Neural cell (in vitro differentiated cells): ENCODE results near the gene PTGER4. TPM values are rescaled to one million over a fixed set of nuclear protein-coding genes. Genes with fewer than 3 reads are reported as not detected.

Experiments used
- H2AFZ ChIP-seq: fragments of 200-600, 300-800 bp; sonication (generic), shearing (Covaris generic); 2 replicates; pipeline ENCODE4 v1.6.0; 2014; ENCODE audit warnings: low read depth, mild to moderate bottlenecking, antibody characterized with exemption, low read length, moderate library complexity
- H3F3A ChIP-seq: fragments of 200-600 bp; shearing (Covaris generic); 2 replicates; pipeline ENCODE4 v1.6.1; 2016; ENCODE audit warnings: mild to moderate bottlenecking, moderate library complexity, mixed read lengths, antibody characterized with exemption, low read length; ENCODE audit not compliant: insufficient read depth, poor library complexity, severe bottlenecking
- H3K27ac ChIP-seq: fragments of 200-600, 300-800 bp; sonication (generic), shearing (Covaris generic); 2 replicates; pipeline ENCODE4 v1.5.1; 2014; ENCODE audit warnings: mild to moderate bottlenecking, low read length, moderate library complexity
- H3K27me3 ChIP-seq: fragments of 300-800, 200-600 bp; sonication (generic), shearing (Covaris generic); 2 replicates; pipeline ENCODE4 v1.6.0; 2014; ENCODE audit warnings: mild to moderate bottlenecking, low read depth, low read length, moderate library complexity; ENCODE audit not compliant: insufficient read depth
- H3K36me3 ChIP-seq: fragments of 300-800, 200-600 bp; sonication (generic), shearing (Covaris generic); 2 replicates; pipeline ENCODE4 v1.5.1; 2014; ENCODE audit warnings: mild to moderate bottlenecking, antibody characterized with exemption, low read length, moderate library complexity; ENCODE audit not compliant: insufficient read depth
- H3K4me2 ChIP-seq: fragments of 300-800, 200-600 bp; sonication (generic), shearing (Covaris generic); 2 replicates; pipeline ENCODE4 v1.6.0; 2014; ENCODE audit warnings: mild to moderate bottlenecking, low read length
- H3K4me3 ChIP-seq: fragments of 300-800, 200-600 bp; sonication (generic), shearing (Covaris generic); 2 replicates; pipeline ENCODE4 v1.5.1; 2014; ENCODE audit warnings: mild to moderate bottlenecking, low read length, moderate library complexity
- H3K79me2 ChIP-seq: fragments of 200-600 bp; shearing (Covaris generic); replicated peaks from 2 replicates; pipeline ENCODE4 v1.6.0; 2014; ENCODE audit warnings: mild to moderate bottlenecking, low read length, moderate library complexity; ENCODE audit not compliant: insufficient read depth
- H3K9ac ChIP-seq: fragments of 300-800, 200-600 bp; sonication (generic), shearing (Covaris generic); 2 replicates; pipeline ENCODE4 v1.6.1; 2016; ENCODE audit warnings: mild to moderate bottlenecking, low read length, mixed read lengths
- H3K9me2 ChIP-seq: fragments of 200-600 bp; shearing (Covaris generic); 2 replicates; pipeline ENCODE4 v1.6.1; 2016; ENCODE audit warnings: mild to moderate bottlenecking, low read length, mixed read lengths; ENCODE audit not compliant: insufficient read depth
- H3K9me3 ChIP-seq: fragments of 200-600, 300-800 bp; sonication (generic), shearing (Covaris generic); 2 replicates; pipeline ENCODE4 v1.6.1; 2016; ENCODE audit warnings: mild to moderate bottlenecking, mixed run types, low read length, moderate library complexity, mixed read lengths
- H4K20me1 ChIP-seq: fragments of 200-600 bp; shearing (Covaris generic); 2 replicates; pipeline ENCODE4 v1.6.1; 2016; ENCODE audit warnings: mild to moderate bottlenecking, mixed run types; ENCODE audit not compliant: insufficient read depth
- EP300 ChIP-seq: fragments of 450-650 bp; conservative IDR thresholded peaks from 2 replicates; pipeline ENCODE4 v1.6.1; 2014; ENCODE audit warnings: antibody characterized with exemption, mild to moderate bottlenecking, moderate library complexity; ENCODE audit not compliant: poor library complexity, severe bottlenecking
- EZH2 ChIP-seq: fragments of 200-600, 300-800 bp; shearing (Covaris generic), sonication (generic); IDR thresholded peaks from 2 replicates; pipeline ENCODE4 v1.6.1; 2014; ENCODE audit warnings: antibody characterized with exemption, low read length, borderline replicate concordance, mild to moderate bottlenecking; ENCODE audit not compliant: insufficient read depth, poor library complexity, severe bottlenecking
- MXI1 ChIP-seq: fragments of 450-650 bp; conservative IDR thresholded peaks from 2 replicates; pipeline ENCODE4 v1.6.1; 2014; ENCODE audit warnings: antibody characterized with exemption, mild to moderate bottlenecking; ENCODE audit not compliant: poor library complexity, severe bottlenecking
- POLR2AphosphoS5 ChIP-seq: IDR thresholded peaks from 2 replicates; pipeline ENCODE4 v1.6.1; 2012
- RAD21 ChIP-seq: fragments of 450-650 bp; conservative IDR thresholded peaks from 2 replicates; pipeline ENCODE4 v1.6.1; 2014; ENCODE audit warnings: antibody characterized with exemption, mild to moderate bottlenecking, moderate library complexity
- SMC3 ChIP-seq: fragments of 450-650 bp; conservative IDR thresholded peaks from 2 replicates; pipeline ENCODE4 v1.6.1; 2014; ENCODE audit warnings: antibody characterized with exemption, mild to moderate bottlenecking, moderate library complexity; ENCODE audit not compliant: poor library complexity
- TAF1 ChIP-seq: IDR thresholded peaks from 2 replicates; pipeline ENCODE4 v1.6.1; 2012; ENCODE audit warnings: low read depth
- polyA plus RNA-seq: library from polyadenylated mRNA; depleted of rRNA; stranded (reverse); fragments of >200 nt; gene quantifications from 2 replicates; pipeline ENCODE4 v1.2.3, GENCODE V29; 2014
- TF ChIP-seq, protein P1 (sequence below): IDR thresholded peaks from 2 replicates; pipeline ENCODE4 v1.6.1; 2012; ENCODE audit warnings: borderline replicate concordance
- TF ChIP-seq, protein P2 (sequence below): fragments of 450-650 bp; IDR thresholded peaks from 2 replicates; pipeline ENCODE4 v1.5.1; 2014; ENCODE audit warnings: antibody characterized with exemption, mild to moderate bottlenecking, moderate library complexity; ENCODE audit not compliant: poor library complexity, severe bottlenecking

Gene PTGER4
- polyA plus RNA-seq, 1 donor from 2014 or later, result 6.2 TPM

DNA sequence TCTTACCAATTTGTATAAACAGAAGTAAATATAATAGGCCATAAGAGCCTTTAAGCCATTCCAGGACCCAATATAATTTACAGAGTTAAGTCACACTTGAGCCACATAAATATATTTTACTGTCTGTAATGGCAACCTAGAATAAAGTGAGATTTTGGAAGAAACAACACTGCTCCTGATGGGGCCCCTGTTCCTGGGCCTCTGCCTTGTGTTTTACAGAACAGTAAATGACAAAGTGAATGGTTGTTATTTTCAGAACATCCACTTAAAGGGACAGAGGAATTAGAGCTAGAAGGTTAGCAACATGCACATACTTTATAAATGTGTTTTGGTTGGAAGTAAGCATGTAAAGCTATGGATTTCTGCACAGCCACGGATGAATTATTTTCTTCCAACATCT, 3.6 kb downstream of the PTGER4 start:
- Histone ChIP-seq H3K4me2 (no peak overlapping the region), H3K9me2 (no peaks in the 10 kb centered on the region), H4K20me1 (no peaks in the 10 kb centered on the region), H3F3A (no peaks in the 10 kb centered on the region), H3K9ac (no peak overlapping the region), H3K27ac (no peak overlapping the region), H2AFZ (no peak overlapping the region), H3K9me3 (peaks cover 5% of the 10 kb centered on the region), H3K4me3 (peak overlapping the region; percentile 74), H3K36me3 (no peaks in the 10 kb centered on the region), H3K79me2 (no peaks in the 10 kb centered on the region), H3K27me3 (peaks cover 53% of the 10 kb centered on the region)
- TF ChIP-seq EP300 (no peak), MXI1 (no peak)

DNA sequence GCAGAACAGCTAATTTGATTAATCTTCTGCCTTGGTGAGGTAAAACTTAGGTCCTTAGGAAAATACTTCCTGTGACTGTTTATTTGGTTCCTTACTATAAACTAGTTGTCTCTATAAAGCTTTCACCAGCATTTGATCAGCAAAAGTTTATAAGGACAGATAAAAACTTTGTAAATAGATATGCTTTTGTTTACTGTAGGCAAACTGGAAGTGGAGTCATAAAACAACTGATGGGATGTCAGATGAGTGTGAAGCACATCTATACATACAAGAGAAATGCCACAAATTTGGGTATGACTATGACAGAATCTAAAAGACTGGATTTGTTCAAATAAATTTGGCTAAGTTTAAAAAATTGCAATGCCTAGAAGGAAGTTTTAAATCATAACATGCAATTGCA, 5.5 kb downstream of the PTGER4 start:
- no peaks in the 10 kb centered on the region for H3F3A ChIP-seq
- no peaks in the 10 kb centered on the region for H3K9me2 ChIP-seq
- no peak overlapping the region for H3K4me2 ChIP-seq
- H3K36me3 ChIP-seq, result no peaks in the 10 kb centered on the region
- no peaks in the 10 kb centered on the region for H4K20me1 ChIP-seq
- H3K9ac ChIP-seq, result no peak overlapping the region
- H3K27me3 ChIP-seq, result peaks cover 36% of the 10 kb centered on the region
- H2AFZ ChIP-seq, result no peak overlapping the region
- no peaks in the 10 kb centered on the region for H3K79me2 ChIP-seq
- no peak overlapping the region for H3K27ac ChIP-seq
- no peak overlapping the region for H3K4me3 ChIP-seq
- H3K9me3 ChIP-seq, result peaks cover 5% of the 10 kb centered on the region
- TF ChIP-seq, protein P1, sequence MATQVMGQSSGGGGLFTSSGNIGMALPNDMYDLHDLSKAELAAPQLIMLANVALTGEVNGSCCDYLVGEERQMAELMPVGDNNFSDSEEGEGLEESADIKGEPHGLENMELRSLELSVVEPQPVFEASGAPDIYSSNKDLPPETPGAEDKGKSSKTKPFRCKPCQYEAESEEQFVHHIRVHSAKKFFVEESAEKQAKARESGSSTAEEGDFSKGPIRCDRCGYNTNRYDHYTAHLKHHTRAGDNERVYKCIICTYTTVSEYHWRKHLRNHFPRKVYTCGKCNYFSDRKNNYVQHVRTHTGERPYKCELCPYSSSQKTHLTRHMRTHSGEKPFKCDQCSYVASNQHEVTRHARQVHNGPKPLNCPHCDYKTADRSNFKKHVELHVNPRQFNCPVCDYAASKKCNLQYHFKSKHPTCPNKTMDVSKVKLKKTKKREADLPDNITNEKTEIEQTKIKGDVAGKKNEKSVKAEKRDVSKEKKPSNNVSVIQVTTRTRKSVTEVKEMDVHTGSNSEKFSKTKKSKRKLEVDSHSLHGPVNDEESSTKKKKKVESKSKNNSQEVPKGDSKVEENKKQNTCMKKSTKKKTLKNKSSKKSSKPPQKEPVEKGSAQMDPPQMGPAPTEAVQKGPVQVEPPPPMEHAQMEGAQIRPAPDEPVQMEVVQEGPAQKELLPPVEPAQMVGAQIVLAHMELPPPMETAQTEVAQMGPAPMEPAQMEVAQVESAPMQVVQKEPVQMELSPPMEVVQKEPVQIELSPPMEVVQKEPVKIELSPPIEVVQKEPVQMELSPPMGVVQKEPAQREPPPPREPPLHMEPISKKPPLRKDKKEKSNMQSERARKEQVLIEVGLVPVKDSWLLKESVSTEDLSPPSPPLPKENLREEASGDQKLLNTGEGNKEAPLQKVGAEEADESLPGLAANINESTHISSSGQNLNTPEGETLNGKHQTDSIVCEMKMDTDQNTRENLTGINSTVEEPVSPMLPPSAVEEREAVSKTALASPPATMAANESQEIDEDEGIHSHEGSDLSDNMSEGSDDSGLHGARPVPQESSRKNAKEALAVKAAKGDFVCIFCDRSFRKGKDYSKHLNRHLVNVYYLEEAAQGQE, result no peak
- TF ChIP-seq SMC3 (no peak), EZH2 (no peak), POLR2AphosphoS5 (no peak), TAF1 (no peak), RAD21 (no peak), EP300 (no peak), MXI1 (no peak)
- TF ChIP-seq, protein P2, sequence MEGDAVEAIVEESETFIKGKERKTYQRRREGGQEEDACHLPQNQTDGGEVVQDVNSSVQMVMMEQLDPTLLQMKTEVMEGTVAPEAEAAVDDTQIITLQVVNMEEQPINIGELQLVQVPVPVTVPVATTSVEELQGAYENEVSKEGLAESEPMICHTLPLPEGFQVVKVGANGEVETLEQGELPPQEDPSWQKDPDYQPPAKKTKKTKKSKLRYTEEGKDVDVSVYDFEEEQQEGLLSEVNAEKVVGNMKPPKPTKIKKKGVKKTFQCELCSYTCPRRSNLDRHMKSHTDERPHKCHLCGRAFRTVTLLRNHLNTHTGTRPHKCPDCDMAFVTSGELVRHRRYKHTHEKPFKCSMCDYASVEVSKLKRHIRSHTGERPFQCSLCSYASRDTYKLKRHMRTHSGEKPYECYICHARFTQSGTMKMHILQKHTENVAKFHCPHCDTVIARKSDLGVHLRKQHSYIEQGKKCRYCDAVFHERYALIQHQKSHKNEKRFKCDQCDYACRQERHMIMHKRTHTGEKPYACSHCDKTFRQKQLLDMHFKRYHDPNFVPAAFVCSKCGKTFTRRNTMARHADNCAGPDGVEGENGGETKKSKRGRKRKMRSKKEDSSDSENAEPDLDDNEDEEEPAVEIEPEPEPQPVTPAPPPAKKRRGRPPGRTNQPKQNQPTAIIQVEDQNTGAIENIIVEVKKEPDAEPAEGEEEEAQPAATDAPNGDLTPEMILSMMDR, result no peak

DNA sequence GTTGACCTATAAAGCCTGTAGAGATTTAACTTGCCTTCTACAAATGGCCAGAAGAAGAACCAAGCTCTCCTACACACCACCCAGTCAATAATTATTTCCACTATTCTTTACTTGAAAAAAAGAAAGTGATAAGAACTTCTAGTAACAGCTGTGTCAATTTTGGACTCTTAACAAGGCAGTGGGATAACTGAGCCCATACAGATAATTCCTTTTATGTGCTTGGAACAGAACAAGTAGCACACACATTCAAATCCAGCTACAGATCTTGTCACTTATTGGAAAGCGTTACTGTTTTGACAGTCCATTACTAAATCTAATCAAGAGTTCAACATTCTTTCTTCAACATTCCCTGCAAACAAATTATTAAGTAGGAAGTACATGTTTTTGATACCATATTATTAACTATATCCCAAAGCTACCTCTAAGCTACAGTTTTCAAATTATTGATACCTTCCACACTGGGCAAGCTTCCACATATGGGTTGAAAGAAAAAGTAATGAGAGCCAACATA, 6.3 kb downstream of the PTGER4 start:
- Histone ChIP-seq H2AFZ (no peak overlapping the region), H3K4me2 (no peak overlapping the region), H3K9ac (no peak overlapping the region), H3K36me3 (no peaks in the 10 kb centered on the region), H3K9me2 (no peaks in the 10 kb centered on the region), H3K79me2 (no peaks in the 10 kb centered on the region), H3K9me3 (peaks cover 2% of the 10 kb centered on the region), H3K27ac (no peak overlapping the region), H4K20me1 (no peaks in the 10 kb centered on the region), H3F3A (no peaks in the 10 kb centered on the region), H3K4me3 (no peak overlapping the region), H3K27me3 (peaks cover 27% of the 10 kb centered on the region)
- TF ChIP-seq EP300, result no peak
- no peak for TF ChIP-seq SMC3
- no peak for TF ChIP-seq TAF1
- no peak for TF ChIP-seq POLR2AphosphoS5
- TF ChIP-seq EZH2, result no peak
- TF ChIP-seq, protein P1, result no peak
- TF ChIP-seq, protein P2, result no peak
- TF ChIP-seq MXI1, result no peak
- no peak for TF ChIP-seq RAD21
